ENCODE results near the gene AFMID.

Gene AFMID

DNA sequence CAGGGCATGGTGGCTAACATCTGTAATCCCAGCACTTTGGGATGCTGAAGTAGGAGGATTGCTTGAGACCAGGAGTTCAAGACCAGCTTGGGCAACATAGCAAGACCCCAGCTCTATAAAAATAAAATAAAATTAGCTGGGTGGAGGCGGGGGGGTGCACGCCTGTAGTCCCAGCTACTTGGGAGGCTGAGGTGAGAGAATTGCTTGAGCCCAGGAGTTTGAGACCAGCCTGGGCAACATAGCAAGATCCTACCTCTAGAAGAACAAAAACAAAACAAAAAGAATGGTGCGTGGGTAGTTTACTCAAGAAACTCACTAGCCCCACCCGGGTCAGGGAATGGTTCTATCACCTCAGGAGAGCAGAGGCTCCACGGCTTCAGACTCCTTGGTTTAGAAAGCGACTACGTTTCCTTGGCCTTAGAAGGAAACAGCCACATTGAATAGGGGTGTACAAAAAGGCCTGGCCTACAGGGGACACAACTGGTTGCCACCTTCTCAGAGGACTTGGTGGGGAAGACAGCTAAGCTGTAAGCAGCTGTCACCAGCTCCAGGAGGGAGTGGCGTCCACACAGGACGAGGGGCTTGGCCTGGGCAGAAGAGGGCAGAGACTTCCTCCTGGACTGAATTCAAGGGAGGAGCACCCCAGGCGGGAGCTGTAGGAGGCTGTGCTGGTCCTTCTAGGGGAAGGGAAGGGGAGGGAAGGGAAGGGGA lies 1.0 kb upstream of the AFMID start:
- Histone ChIP-seq H3K4me3 (ENCODE audit: low read depth in 1 of 2, low read length in 2 of 2) (no peak overlapping the region), H3K27ac (ENCODE audit: low read depth, low read length) (no peak overlapping the region), H3K4me1 (ENCODE audit: insufficient read depth, low read length) (peaks cover 23% of the 10 kb centered on the region), H3K36me3 (ENCODE audit: insufficient read depth, low read length) (no peaks in the 10 kb centered on the region), H3K9ac (ENCODE audit: low read length) (no peak overlapping the region), H3K9me3 (ENCODE audit: low read length) (no peaks in the 10 kb centered on the region), H3K27me3 (ENCODE audit: control insufficient read depth in 1 of 2, insufficient read depth in 2 of 2, low read length in 2 of 2) (no peaks in the 10 kb centered on the region)

DNA sequence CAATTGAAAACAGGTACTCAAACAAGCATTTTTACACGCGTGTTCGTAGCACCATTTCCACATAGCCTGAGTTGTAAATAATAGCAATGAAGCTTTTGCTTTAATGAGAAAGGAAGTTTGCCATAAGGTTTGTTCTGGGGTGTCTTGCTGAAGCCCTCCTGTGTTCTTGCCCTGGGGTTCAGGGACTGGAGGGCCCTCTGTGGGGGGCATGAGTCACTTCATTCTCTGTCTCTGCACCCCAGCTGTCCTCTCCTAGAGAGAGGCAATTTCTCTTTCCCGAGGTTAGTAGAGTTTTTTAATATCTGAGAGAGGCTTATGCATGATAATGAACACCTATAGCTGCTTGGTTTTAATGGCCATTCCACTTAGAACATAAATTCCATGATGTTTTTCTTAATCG lies 9.6 kb downstream of the AFMID start:
- Histone ChIP-seq H3K9ac (ENCODE audit: low read length) (no peak overlapping the region), H3K4me3 (ENCODE audit: low read depth in 1 of 2, low read length in 2 of 2) (no peak overlapping the region), H3K27me3 (ENCODE audit: control insufficient read depth in 1 of 2, insufficient read depth in 2 of 2, low read length in 2 of 2) (no peaks in the 10 kb centered on the region), H3K27ac (ENCODE audit: low read depth, low read length) (no peak overlapping the region), H3K36me3 (ENCODE audit: insufficient read depth, low read length) (no peaks in the 10 kb centered on the region), H3K9me3 (ENCODE audit: low read length) (no peaks in the 10 kb centered on the region), H3K4me1 (ENCODE audit: insufficient read depth, low read length) (no peaks in the 10 kb centered on the region)

DNA sequence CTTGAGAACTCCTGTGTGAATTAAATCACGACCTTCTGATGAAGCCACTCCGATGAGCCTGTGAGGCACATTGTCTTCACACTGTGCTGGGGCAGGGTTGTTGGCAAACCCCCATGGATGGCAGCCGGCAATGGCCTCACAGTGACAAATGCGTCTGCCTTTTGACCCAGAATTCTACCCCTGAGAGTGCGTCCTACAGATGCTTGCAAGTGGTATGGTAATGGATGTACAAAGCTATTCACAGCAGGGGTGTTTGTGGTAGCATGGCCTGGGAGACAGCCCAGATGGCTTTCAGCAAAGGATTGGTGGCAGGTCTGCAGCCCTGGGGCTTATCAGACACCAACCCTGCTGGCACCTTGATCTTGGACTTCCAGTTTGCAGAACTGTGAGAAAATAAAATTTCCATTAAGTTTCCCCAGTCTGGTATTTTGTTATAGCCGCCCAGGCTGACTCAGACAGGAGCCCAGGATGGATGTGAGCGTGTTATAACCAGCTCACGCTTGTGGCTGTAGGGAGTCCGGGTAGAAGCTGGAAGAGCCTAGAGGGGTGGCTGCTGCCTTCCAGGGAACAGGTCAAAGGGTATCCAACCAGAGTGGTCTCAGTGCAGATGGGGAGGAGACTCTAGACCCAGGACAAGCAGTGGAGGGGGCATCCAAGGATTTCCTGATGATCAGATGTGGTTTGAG lies 10.1 kb downstream of the AFMID start:
- no peaks in the 10 kb centered on the region for H3K36me3 ChIP-seq (ENCODE audit: insufficient read depth, low read length)
- no peaks in the 10 kb centered on the region for H3K9me3 ChIP-seq (ENCODE audit: low read length)
- H3K27ac ChIP-seq (ENCODE audit: low read depth, low read length) = no peak overlapping the region
- no peak overlapping the region for H3K9ac ChIP-seq (ENCODE audit: low read length)
- H3K4me1 ChIP-seq (ENCODE audit: insufficient read depth, low read length) = no peaks in the 10 kb centered on the region
- no peaks in the 10 kb centered on the region for H3K27me3 ChIP-seq (ENCODE audit: control insufficient read depth in 1 of 2, insufficient read depth in 2 of 2, low read length in 2 of 2)
- no peak overlapping the region for H3K4me3 ChIP-seq (ENCODE audit: low read depth in 1 of 2, low read length in 2 of 2)

DNA sequence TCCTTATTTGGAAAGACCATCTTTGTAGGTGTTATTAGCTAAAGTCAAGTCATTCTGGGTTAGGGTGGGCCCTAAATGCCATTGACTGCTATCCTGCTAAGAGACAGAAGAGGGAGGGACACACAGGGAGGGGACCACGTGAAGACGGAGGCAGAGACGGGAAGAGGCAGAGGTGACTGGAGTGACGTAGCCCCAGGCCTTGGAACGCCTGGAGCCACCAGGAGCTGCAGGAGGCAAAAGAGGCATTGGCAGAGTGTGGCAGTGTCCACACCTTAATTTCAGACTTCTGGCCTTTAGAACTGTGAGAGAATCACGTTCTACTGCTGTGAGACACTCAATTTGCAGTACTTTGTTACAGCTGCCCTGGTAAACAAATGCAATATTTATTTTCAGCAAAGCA lies 13.3 kb downstream of the AFMID start:
- no peak overlapping the region for H3K4me3 ChIP-seq (ENCODE audit: low read depth in 1 of 2, low read length in 2 of 2)
- no peaks in the 10 kb centered on the region for H3K27me3 ChIP-seq (ENCODE audit: control insufficient read depth in 1 of 2, insufficient read depth in 2 of 2, low read length in 2 of 2)
- H3K9ac ChIP-seq (ENCODE audit: low read length) = no peak overlapping the region
- H3K4me1 ChIP-seq (ENCODE audit: insufficient read depth, low read length) = no peaks in the 10 kb centered on the region
- H3K9me3 ChIP-seq (ENCODE audit: low read length) = no peaks in the 10 kb centered on the region
- no peak overlapping the region for H3K27ac ChIP-seq (ENCODE audit: low read depth, low read length)
- H3K36me3 ChIP-seq (ENCODE audit: insufficient read depth, low read length) = no peaks in the 10 kb centered on the region

DNA sequence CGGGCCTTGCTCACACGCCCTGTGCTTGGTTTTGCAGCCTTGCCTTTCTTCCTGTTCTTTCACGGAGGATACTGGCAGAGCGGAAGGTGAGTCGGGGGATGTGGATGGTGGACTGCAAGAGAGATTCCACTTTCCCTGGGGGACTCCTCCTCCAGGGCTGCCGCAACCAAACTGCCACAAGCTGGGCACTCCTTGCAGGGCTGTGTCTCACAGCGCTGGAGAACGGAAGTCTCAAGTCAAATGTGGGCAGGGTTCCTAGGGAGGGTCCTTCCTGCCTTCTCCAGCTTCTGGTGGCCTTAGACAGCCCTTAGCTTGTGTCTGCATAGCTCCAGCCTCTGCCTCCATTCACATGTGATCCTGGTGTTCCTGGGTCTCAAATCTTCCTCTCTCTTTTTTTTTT lies 15.5 kb downstream of the AFMID start:
- Histone ChIP-seq H3K36me3 (ENCODE audit: insufficient read depth, low read length) (no peaks in the 10 kb centered on the region), H3K9ac (ENCODE audit: low read length) (no peak overlapping the region), H3K27ac (ENCODE audit: low read depth, low read length) (no peak overlapping the region), H3K27me3 (ENCODE audit: control insufficient read depth in 1 of 2, insufficient read depth in 2 of 2, low read length in 2 of 2) (no peaks in the 10 kb centered on the region), H3K4me3 (ENCODE audit: low read depth in 1 of 2, low read length in 2 of 2) (no peak overlapping the region), H3K4me1 (ENCODE audit: insufficient read depth, low read length) (no peaks in the 10 kb centered on the region), H3K9me3 (ENCODE audit: low read length) (no peaks in the 10 kb centered on the region)

DNA sequence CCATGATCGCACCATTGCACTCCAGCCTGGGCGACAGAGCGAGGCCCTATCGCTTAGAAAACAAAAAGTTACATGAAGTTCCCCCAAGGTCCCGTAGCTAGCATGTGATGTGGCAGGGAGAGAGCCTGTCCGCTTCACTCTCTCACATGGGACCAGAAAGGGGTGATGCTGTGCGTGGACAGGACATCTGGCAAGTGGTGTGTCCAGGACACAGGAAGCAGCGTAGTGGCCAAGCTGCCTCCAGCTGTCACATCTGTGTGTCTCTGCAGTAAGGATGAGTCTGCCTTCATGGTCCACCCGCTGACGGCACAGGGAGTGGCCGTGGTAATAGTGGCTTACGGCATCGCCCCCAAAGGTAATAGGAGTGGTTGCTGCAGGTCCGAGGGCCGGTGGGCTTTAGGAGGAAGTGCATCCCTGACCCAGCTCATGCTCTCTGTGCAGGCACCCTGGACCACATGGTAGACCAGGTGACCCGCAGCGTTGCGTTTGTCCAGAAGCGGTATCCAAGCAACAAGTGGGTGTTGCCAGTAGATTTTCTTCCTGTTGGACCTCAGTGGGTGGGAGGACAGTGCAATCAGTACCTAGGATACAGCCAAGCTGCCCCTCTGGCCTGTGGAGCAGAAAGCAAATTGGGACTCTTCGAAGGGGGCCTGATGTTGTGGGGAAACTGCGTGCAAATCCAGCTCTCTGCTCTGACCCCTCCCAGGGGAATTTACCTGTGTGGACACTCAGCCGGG lies 17.4 kb downstream of the AFMID start:
- H3K4me3 ChIP-seq (ENCODE audit: low read depth in 1 of 2, low read length in 2 of 2) = no peak overlapping the region
- H3K27me3 ChIP-seq (ENCODE audit: control insufficient read depth in 1 of 2, insufficient read depth in 2 of 2, low read length in 2 of 2) = no peaks in the 10 kb centered on the region
- no peaks in the 10 kb centered on the region for H3K4me1 ChIP-seq (ENCODE audit: insufficient read depth, low read length)
- no peaks in the 10 kb centered on the region for H3K9me3 ChIP-seq (ENCODE audit: low read length)
- no peaks in the 10 kb centered on the region for H3K36me3 ChIP-seq (ENCODE audit: insufficient read depth, low read length)
- no peak overlapping the region for H3K27ac ChIP-seq (ENCODE audit: low read depth, low read length)
- no peak overlapping the region for H3K9ac ChIP-seq (ENCODE audit: low read length)

DNA sequence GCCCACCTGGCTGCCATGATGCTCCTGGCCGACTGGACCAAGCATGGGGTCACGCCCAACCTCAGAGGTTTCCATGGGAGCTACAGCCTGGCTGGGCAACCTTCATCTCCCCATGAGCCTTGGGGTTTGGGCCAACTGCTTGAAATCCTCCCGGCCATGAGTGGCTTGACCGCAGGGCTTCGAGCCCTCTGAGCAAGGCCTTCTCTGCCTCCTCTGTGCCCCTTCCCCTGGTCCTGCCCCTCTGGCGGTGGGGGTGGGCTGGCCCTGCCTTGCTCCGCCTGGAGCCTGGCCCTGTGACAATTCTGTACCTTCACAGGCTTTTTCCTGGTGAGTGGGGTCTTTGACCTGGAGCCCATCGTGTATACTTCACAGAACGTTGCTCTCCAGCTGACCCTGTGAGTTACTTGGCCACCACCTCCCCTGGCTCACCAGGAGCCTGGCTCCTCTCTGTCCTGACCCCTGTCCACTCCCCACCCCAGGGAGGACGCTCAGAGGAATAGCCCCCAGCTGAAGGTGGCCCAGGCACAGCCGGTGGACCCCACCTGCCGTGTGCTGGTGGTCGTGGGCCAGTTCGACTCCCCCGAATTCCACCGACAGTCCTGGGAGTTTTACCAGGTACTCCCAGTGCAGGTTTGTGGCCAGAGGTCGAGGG lies 18.1 kb downstream of the AFMID start:
- Histone ChIP-seq H3K4me3 (ENCODE audit: low read depth in 1 of 2, low read length in 2 of 2) (no peak overlapping the region), H3K27ac (ENCODE audit: low read depth, low read length) (no peak overlapping the region), H3K27me3 (ENCODE audit: control insufficient read depth in 1 of 2, insufficient read depth in 2 of 2, low read length in 2 of 2) (no peaks in the 10 kb centered on the region), H3K9me3 (ENCODE audit: low read length) (no peaks in the 10 kb centered on the region), H3K9ac (ENCODE audit: low read length) (no peak overlapping the region), H3K4me1 (ENCODE audit: insufficient read depth, low read length) (no peaks in the 10 kb centered on the region), H3K36me3 (ENCODE audit: insufficient read depth, low read length) (no peaks in the 10 kb centered on the region)

DNA sequence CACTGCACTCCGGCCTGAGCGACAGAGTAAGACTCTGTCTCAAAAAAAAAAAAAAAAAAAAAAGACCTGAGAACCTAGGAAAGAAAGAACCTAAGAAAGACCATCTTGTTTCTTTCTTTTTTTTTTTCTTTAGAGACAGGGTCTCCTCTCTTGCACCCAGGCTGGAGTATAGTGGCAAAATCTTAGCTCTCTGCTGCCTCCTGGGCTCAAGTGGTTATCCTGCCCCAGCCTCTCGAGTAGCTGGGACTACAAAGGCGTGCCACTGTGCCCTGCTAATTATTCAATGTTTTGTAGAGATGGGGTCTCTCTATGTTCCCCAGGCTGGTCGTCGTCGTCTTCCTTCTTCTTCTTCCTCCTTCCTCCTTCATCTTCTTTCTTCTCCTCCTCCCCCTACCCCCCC lies 19.1 kb downstream of the AFMID start:
- Histone ChIP-seq H3K36me3 (ENCODE audit: insufficient read depth, low read length) (no peaks in the 10 kb centered on the region), H3K4me3 (ENCODE audit: low read depth in 1 of 2, low read length in 2 of 2) (no peak overlapping the region), H3K27me3 (ENCODE audit: control insufficient read depth in 1 of 2, insufficient read depth in 2 of 2, low read length in 2 of 2) (no peaks in the 10 kb centered on the region), H3K9ac (ENCODE audit: low read length) (no peak overlapping the region), H3K4me1 (ENCODE audit: insufficient read depth, low read length) (no peaks in the 10 kb centered on the region), H3K9me3 (ENCODE audit: low read length) (no peaks in the 10 kb centered on the region), H3K27ac (ENCODE audit: low read depth, low read length) (no peak overlapping the region)

DNA sequence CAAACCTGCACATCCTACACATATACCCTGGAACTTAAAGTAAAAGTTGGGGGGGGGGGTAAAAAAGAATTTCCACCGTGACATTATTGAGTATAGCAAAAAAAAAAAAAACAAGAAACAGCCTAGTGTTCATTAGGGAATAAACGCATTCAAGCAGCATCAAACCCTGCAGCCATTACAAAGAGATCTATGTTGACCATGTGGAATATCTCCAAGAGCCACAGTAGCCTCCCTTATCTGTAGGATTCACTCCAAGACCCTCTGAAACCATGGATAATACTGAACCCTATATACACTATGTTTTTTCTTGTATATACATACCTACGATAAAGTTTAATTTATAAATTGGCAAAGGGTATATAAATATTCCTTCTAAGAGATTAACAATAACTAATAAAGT lies 21.3 kb downstream of the AFMID start:
- H3K36me3 ChIP-seq (ENCODE audit: insufficient read depth, low read length) = no peaks in the 10 kb centered on the region
- no peaks in the 10 kb centered on the region for H3K27me3 ChIP-seq (ENCODE audit: control insufficient read depth in 1 of 2, insufficient read depth in 2 of 2, low read length in 2 of 2)
- no peaks in the 10 kb centered on the region for H3K9me3 ChIP-seq (ENCODE audit: low read length)
- H3K4me3 ChIP-seq (ENCODE audit: low read depth in 1 of 2, low read length in 2 of 2) = no peak overlapping the region
- no peak overlapping the region for H3K27ac ChIP-seq (ENCODE audit: low read depth, low read length)
- no peak overlapping the region for H3K9ac ChIP-seq (ENCODE audit: low read length)
- no peaks in the 10 kb centered on the region for H3K4me1 ChIP-seq (ENCODE audit: insufficient read depth, low read length)

DNA sequence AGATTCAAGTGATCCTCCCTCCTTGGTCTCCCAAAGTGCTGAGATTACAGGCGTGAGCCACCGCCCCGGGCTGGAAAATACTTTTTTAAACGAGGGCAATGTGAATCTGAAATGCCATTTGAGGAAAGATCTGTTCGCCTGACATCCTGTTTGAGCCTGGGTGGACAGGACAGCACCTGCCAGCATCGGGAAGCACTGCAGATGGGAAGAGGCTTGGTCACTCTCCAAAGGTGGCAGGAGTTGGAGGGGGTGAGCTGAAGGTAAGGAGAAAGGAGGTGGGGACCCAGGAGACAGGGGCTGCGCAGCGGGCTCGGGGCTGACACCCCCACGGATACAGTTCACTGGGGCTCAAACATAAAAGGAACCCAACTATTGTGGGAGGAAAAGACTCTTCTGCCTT lies 22.9 kb downstream of the AFMID start:
- Histone ChIP-seq H3K9ac (ENCODE audit: low read length) (no peak overlapping the region), H3K9me3 (ENCODE audit: low read length) (no peaks in the 10 kb centered on the region), H3K4me3 (ENCODE audit: low read depth in 1 of 2, low read length in 2 of 2) (no peak overlapping the region), H3K27ac (ENCODE audit: low read depth, low read length) (no peak overlapping the region), H3K27me3 (ENCODE audit: control insufficient read depth in 1 of 2, insufficient read depth in 2 of 2, low read length in 2 of 2) (no peaks in the 10 kb centered on the region), H3K36me3 (ENCODE audit: insufficient read depth, low read length) (no peaks in the 10 kb centered on the region), H3K4me1 (ENCODE audit: insufficient read depth, low read length) (no peaks in the 10 kb centered on the region)

DNA sequence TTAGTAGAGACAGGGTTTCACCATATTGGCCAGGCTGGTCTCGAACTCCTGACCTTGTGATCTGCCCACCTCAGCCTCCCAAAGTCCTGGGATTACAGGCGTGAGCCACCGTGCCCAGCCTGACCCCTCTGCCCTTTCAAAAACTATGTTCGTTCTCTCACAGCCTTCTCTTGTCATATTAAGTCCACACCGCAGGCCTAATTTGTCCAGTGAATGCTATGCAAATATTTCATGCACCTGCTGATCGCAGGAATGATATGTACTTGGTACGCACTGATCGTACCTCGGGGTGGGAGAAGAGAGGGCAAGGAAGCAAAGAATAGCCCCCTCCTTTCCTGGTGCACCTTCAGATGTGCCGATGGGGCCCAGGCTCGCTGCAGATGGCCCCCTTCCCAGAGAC lies 23.9 kb downstream of the AFMID start:
- Histone ChIP-seq H3K9ac (ENCODE audit: low read length) (no peak overlapping the region), H3K4me3 (ENCODE audit: low read depth in 1 of 2, low read length in 2 of 2) (no peak overlapping the region), H3K4me1 (ENCODE audit: insufficient read depth, low read length) (no peaks in the 10 kb centered on the region), H3K9me3 (ENCODE audit: low read length) (no peaks in the 10 kb centered on the region), H3K27me3 (ENCODE audit: control insufficient read depth in 1 of 2, insufficient read depth in 2 of 2, low read length in 2 of 2) (no peaks in the 10 kb centered on the region), H3K27ac (ENCODE audit: low read depth, low read length) (no peak overlapping the region), H3K36me3 (ENCODE audit: insufficient read depth, low read length) (no peaks in the 10 kb centered on the region)
